GM19193 (cell line): ENCODE measurements around the gene NUAK2.

Experiments
- POLR2A ChIP-seq: IDR thresholded peaks from 4 replicates; pipeline ENCODE4 v1.6.1; 2011; ENCODE audit not compliant: insufficient read depth, insufficient read length; ENCODE audit errors: extremely low read depth

Gene NUAK2

GRCh38 chr1:205335692-205336091 lies 14.1 kb upstream of the NUAK2 start:
- no peak for TF ChIP-seq POLR2A

GRCh38 chr1:205332015-205332791 lies 10.7 kb upstream of the NUAK2 start:
- TF ChIP-seq POLR2A, result no peak

GRCh38 chr1:205330150-205330549 lies 8.6 kb upstream of the NUAK2 start:
- no peak for TF ChIP-seq POLR2A

GRCh38 chr1:205329719-205330118 lies 8.2 kb upstream of the NUAK2 start:
- no peak for TF ChIP-seq POLR2A

- TF ChIP-seq POLR2A, result no peak
Measured at GRCh38 chr1:205328476-205328875, 6.9 kb upstream of the NUAK2 start.

GRCh38 chr1:205326812-205327466 lies 5.4 kb upstream of the NUAK2 start:
- no peak for TF ChIP-seq POLR2A

- no peak for TF ChIP-seq POLR2A
Measured at GRCh38 chr1:205325334-205325884, 3.9 kb upstream of the NUAK2 start.

- TF ChIP-seq POLR2A, result no peak
Measured at GRCh38 chr1:205324781-205325180, 3.2 kb upstream of the NUAK2 start.

- no peak for TF ChIP-seq POLR2A
Measured at GRCh38 chr1:205323794-205324193, 2.2 kb upstream of the NUAK2 start.

- no peak for TF ChIP-seq POLR2A
Measured at GRCh38 chr1:205321959-205322283, 376 bp upstream of the NUAK2 start.

- no peak for TF ChIP-seq POLR2A
Measured at GRCh38 chr1:205319081-205320018, 2.2 kb downstream of the NUAK2 start.

GRCh38 chr1:205318231-205318991 lies 3.1 kb downstream of the NUAK2 start:
- no peak for TF ChIP-seq POLR2A

- TF ChIP-seq POLR2A, result no peak
Measured at GRCh38 chr1:205317311-205317917, 4.1 kb downstream of the NUAK2 start.

- no peak for TF ChIP-seq POLR2A
Measured at GRCh38 chr1:205316161-205316566, 5.4 kb downstream of the NUAK2 start.

- TF ChIP-seq POLR2A, result no peak
Measured at GRCh38 chr1:205315008-205315618, 6.4 kb downstream of the NUAK2 start.
